ENCODE data around the gene CEBPE. TPM values are rescaled to one million over a fixed set of nuclear protein-coding genes. Genes with fewer than 3 reads are reported as not detected.

The CEBPE gene
- total RNA-seq, 1 donor from 2014 or later, result not detected

- no peak for DNase-seq (ENCODE audit: low read depth)
- TF ChIP-seq CTCF (conservative IDR thresholded peaks at IDR 0.05; ENCODE audit: low read depth, low read length), result no peak
Measured at GRCh38 chr14:23130871-23131270, 11.8 kb upstream of the CEBPE start.

GRCh38 chr14:23129759-23130316 is 10.8 kb upstream of the CEBPE start:
- H3K4me3 ChIP-seq (ENCODE audit: low read depth, low read length), result no peak overlapping the region
- no peak for TF ChIP-seq CTCF (conservative IDR thresholded peaks at IDR 0.05; ENCODE audit: low read depth, low read length)
- no peak for DNase-seq (ENCODE audit: low read depth)

More at GRCh38 chr14:23130871-23131270, 11.8 kb upstream of the CEBPE start:
- H3K4me3 ChIP-seq (ENCODE audit: low read depth, low read length), result no peak overlapping the region

- H3K4me3 ChIP-seq (ENCODE audit: low read depth, low read length), result no peak overlapping the region
- no peak for TF ChIP-seq CTCF (conservative IDR thresholded peaks at IDR 0.05; ENCODE audit: low read depth, low read length)
- no peak for DNase-seq (ENCODE audit: low read depth)
Measured at GRCh38 chr14:23128969-23129758, 10.1 kb upstream of the CEBPE start.

GRCh38 chr14:23127861-23128260 is 8.8 kb upstream of the CEBPE start:
- no peak for DNase-seq (ENCODE audit: low read depth)
- TF ChIP-seq CTCF (conservative IDR thresholded peaks at IDR 0.05; ENCODE audit: low read depth, low read length), result no peak
- H3K4me3 ChIP-seq (ENCODE audit: low read depth, low read length), result no peak overlapping the region

- no peak for TF ChIP-seq CTCF (conservative IDR thresholded peaks at IDR 0.05; ENCODE audit: low read depth, low read length)
- no peak overlapping the region for H3K4me3 ChIP-seq (ENCODE audit: low read depth, low read length)
- no peak for DNase-seq (ENCODE audit: low read depth)
Measured at GRCh38 chr14:23126548-23127278, 7.7 kb upstream of the CEBPE start.

- H3K4me3 ChIP-seq (ENCODE audit: low read depth, low read length), result no peak overlapping the region
- no peak for DNase-seq (ENCODE audit: low read depth)
- no peak for TF ChIP-seq CTCF (conservative IDR thresholded peaks at IDR 0.05; ENCODE audit: low read depth, low read length)
Measured at GRCh38 chr14:23125933-23126524, 7.0 kb upstream of the CEBPE start.

All from epithelial cell of proximal tubule (primary cell).